SK-N-SH (cell line): ENCODE measurements around the gene ACE. TPM values are rescaled to one million over a fixed set of nuclear protein-coding genes. Genes with fewer than 3 reads are reported as not detected.

Experiments
- CTCF ChIA-PET: fragments of 300-600, 350-600 bp; formaldehyde crosslinking; extraction: SDS; loops from one replicate; lab custom pipeline; 2021; lab: Yijun Ruan, JAX
- POLR2A ChIA-PET: fragments of 350-600 bp; sonication (Branson Sonifier 250); formaldehyde crosslinking; extraction: SDS; loops from one replicate; lab custom pipeline; 2020; ENCODE audit warnings: antibody characterized with exemption, inconsistent platforms; lab: Yijun Ruan, JAX
- DNase-seq: peaks from one replicate; pipeline ENCODE4 v3.0.0; 2012
- H2AFZ ChIP-seq: fragments of 200-600 bp; sonication (generic); 2 replicates; pipeline ENCODE4 v1.8.1; 2016; ENCODE audit warnings: antibody characterized with exemption, mild to moderate bottlenecking, low read depth
- H3F3A ChIP-seq: fragments of 200-600 bp; sonication (generic); replicated peaks from 2 replicates; pipeline ENCODE3; 2016; ENCODE audit warnings: antibody characterized with exemption, mild to moderate bottlenecking; ENCODE audit not compliant: insufficient read depth
- H3K27ac ChIP-seq, 2 experiments: fragments of 200-500 bp in 1 of 2; fragments of 200-600 bp in 1 of 2; sonication (Bioruptor generic) in 1 of 2; sonication (generic), shearing (Covaris generic) in 1 of 2; 2 replicates each; pipeline versions ENCODE4 v1.5.1 to v1.6.1; 2014 to 2016; ENCODE audit warnings: low read depth in 2 of 2, inconsistent platforms in 1 of 2, low read length in 1 of 2, mild to moderate bottlenecking in 1 of 2, mixed read lengths in 1 of 2
- H3K27me3 ChIP-seq: fragments of 200-600 bp; sonication (generic), shearing (Covaris generic); 2 replicates; pipeline ENCODE4 v1.6.1; 2016; ENCODE audit warnings: mixed run types; ENCODE audit not compliant: insufficient read depth
- H3K36me3 ChIP-seq, 2 experiments: fragments of 200-500 bp in 1 of 2; fragments of 200-600 bp in 1 of 2; sonication (Bioruptor generic) in 1 of 2; sonication (generic) in 1 of 2; replicated peaks in 1 of 2; 2 replicates each; pipeline versions ENCODE3 to v1.5.1; 2014 to 2016; ENCODE audit warnings: low read length in 1 of 2, mild to moderate bottlenecking in 1 of 2; ENCODE audit not compliant: insufficient read depth in 2 of 2, control insufficient read depth in 1 of 2
- H3K4me1 ChIP-seq, 2 experiments: fragments of 200-500 bp in 1 of 2; fragments of 200-600 bp in 1 of 2; sonication (Bioruptor generic) in 1 of 2; sonication (generic), shearing (Covaris generic) in 1 of 2; 2 replicates each; pipeline versions ENCODE4 v1.5.1 to v1.6.1; 2014 to 2016; ENCODE audit warnings: low read depth in 1 of 2, low read length in 1 of 2, mixed run types in 1 of 2; ENCODE audit not compliant: insufficient read depth in 2 of 2, control insufficient read depth in 1 of 2
- H3K4me2 ChIP-seq: fragments of 200-600 bp; sonication (generic), shearing (Covaris generic); 2 replicates; pipeline ENCODE4 v1.6.1; 2017; ENCODE audit warnings: mixed run types
- H3K4me3 ChIP-seq, 2 experiments: fragments of 200-500 bp in 1 of 2; fragments of 200-600 bp in 1 of 2; sonication (Bioruptor generic) in 1 of 2; sonication (generic), shearing (Covaris generic) in 1 of 2; 2 replicates each; pipeline versions ENCODE4 v1.5.1 to v1.8.1; 2014 to 2016; ENCODE audit warnings: low read depth in 2 of 2, inconsistent platforms in 1 of 2, low read length in 1 of 2, mild to moderate bottlenecking in 1 of 2, mixed read lengths in 1 of 2, moderate library complexity in 1 of 2
- H3K79me2 ChIP-seq: fragments of 200-600 bp; sonication (generic); 2 replicates; pipeline ENCODE4 v1.8.1; 2017; ENCODE audit warnings: mild to moderate bottlenecking; ENCODE audit not compliant: insufficient read depth
- H3K9ac ChIP-seq: fragments of 200-600 bp; sonication (generic); 2 replicates; pipeline ENCODE4 v1.6.1; 2017; ENCODE audit warnings: mixed run types
- H3K9me2 ChIP-seq: fragments of 200-600 bp; sonication (generic); 2 replicates; pipeline ENCODE4 v1.6.1; 2017; ENCODE audit warnings: mixed run types
- H3K9me3 ChIP-seq: fragments of 200-600 bp; sonication (generic); 2 replicates; pipeline ENCODE4 v1.6.1; 2017; ENCODE audit warnings: mixed run types, mild to moderate bottlenecking, moderate library complexity
- H4K20me1 ChIP-seq: fragments of 200-600 bp; sonication (generic); 2 replicates; pipeline ENCODE4 v1.6.1; 2017; ENCODE audit warnings: mild to moderate bottlenecking, mixed run types; ENCODE audit not compliant: insufficient read depth
- CTCF ChIP-seq: fragments of 200-600 bp; sonication (generic); IDR thresholded peaks from 2 replicates; pipeline ENCODE4 v1.6.1; 2017; ENCODE audit warnings: antibody characterized with exemption, mild to moderate bottlenecking, moderate library complexity
- FOSL2 ChIP-seq: IDR thresholded peaks from 2 replicates; pipeline ENCODE4 v1.4.0; 2012; ENCODE audit warnings: low read depth, mild to moderate bottlenecking, moderate library complexity, borderline replicate concordance
- GABPA ChIP-seq: IDR thresholded peaks from 2 replicates; pipeline ENCODE4 v1.4.0; 2012; ENCODE audit warnings: low read depth, mild to moderate bottlenecking
- GATA2 ChIP-seq: sonication (generic); formaldehyde crosslinking; IDR thresholded peaks from 2 replicates; pipeline ENCODE4 v1.5.0; 2020; ENCODE audit warnings: mild to moderate bottlenecking, missing genetic modification reagents
- MAX ChIP-seq: IDR thresholded peaks from 2 replicates; pipeline ENCODE4 v1.4.0; 2012; ENCODE audit warnings: low read depth
- NFIC ChIP-seq: IDR thresholded peaks from 2 replicates; pipeline ENCODE4 v1.4.0; 2012; ENCODE audit warnings: borderline replicate concordance
- NRF1 ChIP-seq: IDR thresholded peaks from 2 replicates; pipeline ENCODE4 v1.6.1; 2012; ENCODE audit warnings: low read depth, mild to moderate bottlenecking, low read length
- POLR2AphosphoS5 ChIP-seq: IDR thresholded peaks from 2 replicates; pipeline ENCODE4 v1.6.1; 2012; ENCODE audit warnings: low read depth, low read length
- RAD21 ChIP-seq: IDR thresholded peaks from 2 replicates; pipeline ENCODE4 v1.6.1; 2012; ENCODE audit warnings: mild to moderate bottlenecking, low read length
- SMC3 ChIP-seq: IDR thresholded peaks from 2 replicates; pipeline ENCODE4 v1.6.1; 2012; ENCODE audit warnings: low read depth, low read length, improper control_type of control experiment
- TAF1 ChIP-seq: IDR thresholded peaks from 2 replicates; pipeline ENCODE4 v1.6.1; 2012; ENCODE audit warnings: low read depth, mild to moderate bottlenecking, low read length, moderate library complexity, borderline replicate concordance
- TEAD4 ChIP-seq: IDR thresholded peaks from 2 replicates; pipeline ENCODE4 v1.4.0; 2012; ENCODE audit warnings: mild to moderate bottlenecking, borderline replicate concordance; ENCODE audit not compliant: insufficient read depth
- USF2 ChIP-seq: fragments of 150-350 bp; IDR thresholded peaks from 2 replicates; pipeline ENCODE4 v1.6.1; 2017; ENCODE audit warnings: antibody characterized with exemption, low read length, low read depth, borderline replicate concordance
- WGBS: methylation state at CpG from one replicate; pipeline ENCODE4 v1.1.6; 2017; ENCODE audit warnings: low lambda C conversion rate; 5-methylcytosine and 5-hydroxymethylcytosine counted together
- polyA plus RNA-seq, 3 experiments: library from polyadenylated mRNA; depleted of rRNA; stranded (reverse); fragments of >200 nt; gene quantifications; 2 replicates each; pipeline ENCODE4 v1.2.3, GENCODE V29; 2012
- TF ChIP-seq, protein P1 (sequence below): IDR thresholded peaks from 2 replicates; pipeline ENCODE4; 2012

Gene ACE
- polyA plus RNA-seq, 1 of the 3 experiments (the other 2 are of a cell fraction), result 12.1 TPM

- TF ChIP-seq TEAD4, result no peak
- TF ChIP-seq USF2, result no peak
Measured at GRCh38 chr17:63445065-63445464, 31.8 kb upstream of the ACE start (continued).

DNA sequence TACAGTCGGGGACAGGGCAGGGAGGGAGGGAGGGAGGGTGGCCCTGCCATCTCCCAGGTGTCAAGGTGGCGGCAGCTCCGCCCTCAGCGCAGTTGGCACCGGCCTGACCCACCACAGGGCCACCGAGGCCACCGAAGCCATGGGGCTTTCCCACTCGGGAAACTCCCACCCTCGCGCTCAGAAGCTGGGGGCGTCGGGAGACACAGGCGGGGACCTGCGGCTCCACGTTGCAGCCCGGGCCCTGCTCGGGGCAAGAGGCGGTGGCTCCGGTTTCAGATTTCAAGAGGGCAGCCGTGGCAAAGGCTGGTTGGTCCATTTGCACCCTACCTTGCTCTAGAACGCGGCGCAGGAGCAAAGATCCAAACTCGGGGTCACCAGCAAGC is 31.3 kb upstream of the ACE start:
- Histone ChIP-seq H3K4me3 (peak overlapping the region; percentile 56 to 64), H3K27me3 (no peaks in the 10 kb centered on the region), H3K9ac (peak overlapping the region; percentile 71), H3K9me2 (no peaks in the 10 kb centered on the region), H3K79me2 (no peaks in the 10 kb centered on the region; the same call in 1 of the 2 replicates), H4K20me1 (no peaks in the 10 kb centered on the region), H3K4me1 (peaks cover 7 to 73% of the 10 kb centered on the region in 2 experiments), H3F3A (peaks cover 36% of the 10 kb centered on the region), H3K4me2 (peak overlapping the region; percentile 80), H3K9me3 (no peaks in the 10 kb centered on the region), H3K27ac (peak overlapping the region; percentile 19 to 99; a peak in 2 of 4 replicates), H3K36me3 (no peaks in the 10 kb centered on the region), H2AFZ (peak overlapping the region; percentile 92; the same call in 1 of the 2 replicates)
- POLR2A ChIA-PET, result interaction anchor here (0.8 to 10.2 kb wide), 8 partner anchors 10 to 328 kb away, joined by 3 to 572 read pairs (median 16); partner anchors contain the start of genes ACE, CCDC47 and DCAF7
- 12% methylated on average over 6 of the region's 24 CpGs for WGBS
- DNase-seq, result no peak
- CTCF ChIA-PET, result interaction anchor here (0.6 to 27.2 kb wide), 13 partner anchors 8 to 681 kb away, joined by 3 to 827 read pairs (median 5); partner anchors contain the start of genes ACE, DCAF7, MAP3K3 and TACO1
- TF ChIP-seq POLR2AphosphoS5 (0 out of 2 replicates have a peak, but pooled peaks have one; percentile 34), MAX (peak; percentile 69; the same call in 1 of the 2 replicates), TAF1 (peak; percentile 7; the same call in 1 of the 2 replicates), FOSL2 (no peak), NFIC (no peak)

GRCh38 chr17:63445954-63446752 is 30.7 kb upstream of the ACE start, which contains the start of gene CYB561:
TSS of gene CYB561 (minus strand) at chr17:63446306. CDS start at chr17:63437547, 8,759 bp downstream.
- H3K27ac ChIP-seq, result peak within 1 kb of the TSS; percentile 19 to 99; a peak in 2 of 4 replicates
- no peaks in the 10 kb centered on the region for H3K9me2 ChIP-seq
- peak within 1 kb of the TSS; percentile 56 to 64 for H3K4me3 ChIP-seq
- H3K79me2 ChIP-seq, result no peaks in the 10 kb centered on the region; the same call in 1 of the 2 replicates
- POLR2A ChIA-PET, result interaction anchor here (0.6 to 10.2 kb wide), 11 partner anchors 9 to 327 kb away, joined by 3 to 572 read pairs (median 4); partner anchors contain the start of genes ACE, CCDC47, DCAF7 and MAP3K3
- DNase-seq, result peak; percentile 97
- no peaks in the 10 kb centered on the region for H3K9me3 ChIP-seq
- no peaks in the 10 kb centered on the region for H3K27me3 ChIP-seq
- H4K20me1 ChIP-seq, result no peaks in the 10 kb centered on the region
- peak within 1 kb of the TSS; percentile 80 for H3K4me2 ChIP-seq
- H3K4me1 ChIP-seq, result peaks cover 8 to 69% of the 10 kb centered on the region in 2 experiments
- no peaks in the 10 kb centered on the region for H3K36me3 ChIP-seq
- H2AFZ ChIP-seq, result peak within 1 kb of the TSS; percentile 92; the same call in 1 of the 2 replicates
- CTCF ChIA-PET, result interaction anchor here (0.7 to 27.2 kb wide), 13 partner anchors 8 to 166 kb away, joined by 3 to 708 read pairs (median 5); partner anchors contain the start of genes ACE and DCAF7
- H3K9ac ChIP-seq, result peak within 1 kb of the TSS; percentile 71
- peaks cover 36% of the 10 kb centered on the region for H3F3A ChIP-seq
- 31% methylated on average over 25 of the region's 99 CpGs for WGBS
- peak; percentile 22; the same call in 1 of the 2 replicates for TF ChIP-seq SMC3
- TF ChIP-seq RAD21, result peak; percentile 32
- TF ChIP-seq CTCF, result peak; percentile 54
- peak; percentile 39; the same call in 1 of the 2 replicates for TF ChIP-seq NRF1
- TF ChIP-seq MAX, result peak; percentile 90
- no peak for TF ChIP-seq GATA2
- TF ChIP-seq, protein P1, sequence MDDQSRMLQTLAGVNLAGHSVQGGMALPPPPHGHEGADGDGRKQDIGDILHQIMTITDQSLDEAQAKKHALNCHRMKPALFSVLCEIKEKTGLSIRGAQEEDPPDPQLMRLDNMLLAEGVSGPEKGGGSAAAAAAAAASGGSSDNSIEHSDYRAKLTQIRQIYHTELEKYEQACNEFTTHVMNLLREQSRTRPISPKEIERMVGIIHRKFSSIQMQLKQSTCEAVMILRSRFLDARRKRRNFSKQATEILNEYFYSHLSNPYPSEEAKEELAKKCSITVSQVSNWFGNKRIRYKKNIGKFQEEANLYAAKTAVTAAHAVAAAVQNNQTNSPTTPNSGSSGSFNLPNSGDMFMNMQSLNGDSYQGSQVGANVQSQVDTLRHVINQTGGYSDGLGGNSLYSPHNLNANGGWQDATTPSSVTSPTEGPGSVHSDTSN, result no peak
- TF ChIP-seq GABPA, result peak; percentile 67
